HG03196 (cell line): ENCODE results near the gene C3orf20.
"Not testable (repeated sequence)": the region's sequence is repeated elsewhere in the genome, so short reads cannot be mapped to it uniquely, and the experiment has no call there.

Experiments used
- ATAC-seq: cut with Tn5 transposase; IDR thresholded peaks from one replicate; pipeline ENCODE4 v1.9.1; 2021; ENCODE audit not compliant: unreplicated experiment

The C3orf20 gene

DNA sequence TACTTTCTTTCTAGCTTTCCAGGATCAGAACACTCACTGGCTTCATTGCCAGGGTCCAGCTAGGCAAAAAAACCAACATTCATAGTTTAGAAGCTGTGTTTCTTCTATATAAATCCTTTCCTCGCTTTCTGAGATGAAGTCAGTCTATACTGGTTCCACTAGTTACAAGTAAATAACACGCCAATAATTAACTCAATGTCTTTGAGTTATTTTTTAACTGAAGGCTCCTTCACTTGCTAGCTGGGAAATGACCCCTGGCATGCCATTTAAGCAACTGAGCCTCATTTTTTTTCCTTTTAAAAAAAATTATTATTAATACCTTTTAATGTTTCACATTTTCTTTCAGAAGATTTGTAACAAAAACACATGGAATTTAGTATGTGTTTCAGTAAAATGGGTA lies 25.5 kb upstream of the C3orf20 start:
- no peak for ATAC-seq

GRCh38 chr3:14650193-14650592 lies 24.7 kb upstream of the C3orf20 start:
- ATAC-seq, result no peak

- peak; percentile 98 for ATAC-seq
These were observed 23.3 kb upstream of the C3orf20 start, which contains the start of gene CCDC174 for GRCh38 chr3:14651440-14652251. Gene CCDC174, plus strand, starts transcription at chr3:14651762. Its CDS starts 75 bp downstream, at chr3:14651837.

- not testable (repeated sequence) for ATAC-seq
These were observed 22.5 kb upstream of the C3orf20 start for GRCh38 chr3:14652360-14652907.

DNA sequence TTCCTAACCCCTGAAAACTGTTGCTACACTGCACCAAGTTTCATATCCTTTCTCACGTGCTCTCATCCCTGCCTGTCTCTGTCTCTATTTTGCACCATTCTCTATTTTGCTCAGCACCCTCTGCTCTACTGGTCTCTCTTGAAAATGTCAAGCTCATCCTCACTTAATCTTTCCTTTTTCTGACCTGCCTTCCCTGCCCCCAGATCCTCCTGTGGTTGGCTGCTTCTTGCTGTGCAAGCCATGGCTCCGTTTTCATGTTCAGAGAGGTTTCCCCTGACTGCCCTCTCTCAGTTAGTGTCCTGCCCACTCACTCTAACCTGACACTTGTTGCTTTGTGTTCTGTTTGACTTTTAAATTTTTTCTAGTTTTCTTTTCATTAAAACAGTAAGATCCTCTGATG lies 17.4 kb upstream of the C3orf20 start:
- no peak for ATAC-seq

GRCh38 chr3:14658978-14659377 lies 16.0 kb upstream of the C3orf20 start:
- ATAC-seq, result no peak

- ATAC-seq, result no peak
These were observed 14.0 kb upstream of the C3orf20 start for GRCh38 chr3:14660942-14661341.

DNA sequence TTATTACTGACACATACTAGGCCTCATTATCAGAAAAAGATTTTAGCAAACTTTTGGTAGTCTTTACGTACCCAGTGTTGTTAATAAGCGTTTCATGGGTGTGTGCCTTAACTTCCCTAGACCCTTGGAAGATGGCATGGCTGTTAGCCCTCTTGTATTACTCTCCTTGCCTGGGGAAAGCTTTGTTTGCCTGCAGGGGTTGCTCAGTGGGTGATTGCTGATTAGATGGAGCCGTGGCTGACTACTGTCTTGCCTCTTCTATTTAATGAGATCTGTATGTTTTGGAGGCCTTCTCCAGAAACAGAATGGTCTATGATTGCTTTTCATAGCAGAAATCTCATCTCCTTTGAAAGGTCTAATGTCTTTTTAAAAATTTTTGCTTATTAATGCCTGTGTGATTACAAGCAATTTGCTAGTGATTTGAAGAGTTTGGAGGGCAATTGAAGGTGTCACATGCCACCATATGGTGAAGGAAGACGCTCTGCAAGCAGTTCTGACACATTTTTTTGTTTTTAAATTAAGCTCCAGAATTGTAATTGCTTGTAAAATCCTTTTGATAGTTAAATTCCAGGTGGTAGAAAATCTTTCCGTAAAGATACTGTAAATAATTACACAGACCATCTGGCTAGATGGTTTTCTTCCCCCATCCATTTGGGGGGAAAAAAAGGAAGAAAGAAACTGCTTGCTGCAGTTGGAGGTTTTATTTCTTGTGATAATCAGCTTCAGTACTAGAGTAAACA lies 11.4 kb upstream of the C3orf20 start:
- ATAC-seq, result no peak

- ATAC-seq, result no peak
These were observed 10.8 kb upstream of the C3orf20 start for GRCh38 chr3:14664170-14664569.

GRCh38 chr3:14672588-14672987 lies 2.4 kb upstream of the C3orf20 start:
- ATAC-seq, result no peak

- ATAC-seq, result no peak
These were observed 1.9 kb downstream of the C3orf20 start for GRCh38 chr3:14676881-14677280.

DNA sequence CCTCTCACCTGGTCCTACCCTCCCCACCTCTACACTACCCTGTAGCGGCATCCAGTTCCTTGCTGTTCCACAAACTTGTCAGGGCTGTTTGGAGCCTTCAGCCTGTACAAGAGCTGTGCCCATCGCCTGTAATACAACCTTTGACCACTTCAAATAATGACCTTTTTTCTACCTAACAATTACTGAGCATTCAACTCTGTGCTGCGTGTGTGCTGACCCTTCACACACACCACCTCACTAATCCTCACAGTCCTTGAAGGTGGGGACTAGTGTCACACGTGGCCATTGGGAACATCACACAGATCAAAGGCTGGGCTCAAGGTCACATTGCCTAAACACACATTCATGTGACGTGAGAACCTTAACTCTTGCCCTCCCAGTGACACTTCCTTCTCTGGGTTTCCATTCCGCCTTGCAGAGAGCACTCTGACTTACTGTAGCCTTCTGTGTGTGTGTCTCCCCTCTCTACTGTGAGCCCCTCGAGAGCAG lies 3.1 kb downstream of the C3orf20 start:
- no peak for ATAC-seq

DNA sequence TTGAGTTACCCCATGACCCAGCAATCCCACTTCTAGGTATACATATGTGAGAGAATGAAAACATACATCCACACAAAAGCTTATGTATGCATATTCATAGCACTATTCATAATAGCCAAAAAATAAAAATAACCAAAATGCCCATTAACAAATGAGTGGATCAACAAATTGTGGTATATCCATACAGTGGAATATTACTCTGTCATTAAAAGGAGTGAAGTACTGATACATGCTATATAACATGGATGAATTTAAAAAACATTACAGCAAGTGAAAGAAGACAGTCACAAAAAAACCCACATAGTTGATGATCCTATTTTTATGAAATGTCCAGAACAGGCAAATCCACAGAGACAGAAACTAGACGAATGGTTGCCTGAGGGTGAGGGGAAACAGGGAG lies 5.2 kb downstream of the C3orf20 start:
- no peak for ATAC-seq

DNA sequence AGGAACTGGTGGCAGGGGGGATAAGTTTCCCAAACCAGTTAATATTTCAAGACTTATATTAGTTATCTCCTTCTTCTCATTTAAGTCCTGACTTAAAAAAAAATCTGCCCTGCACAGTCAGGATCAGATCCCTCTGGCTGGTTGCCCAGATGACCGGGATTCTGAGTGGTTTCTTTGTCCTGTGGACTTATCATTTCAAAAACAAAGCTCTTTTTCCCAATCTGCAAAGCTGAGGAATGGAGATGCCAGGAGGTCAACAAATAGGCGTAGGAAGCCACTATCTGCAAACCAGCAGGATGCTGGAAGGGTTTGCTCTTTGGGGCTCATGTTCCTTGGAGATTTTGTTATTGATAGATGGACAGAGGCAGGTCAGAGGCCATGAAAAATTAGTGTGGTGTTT lies 5.8 kb downstream of the C3orf20 start:
- ATAC-seq, result no peak

- no peak for ATAC-seq
These were observed 9.5 kb downstream of the C3orf20 start for GRCh38 chr3:14684447-14684846.

DNA sequence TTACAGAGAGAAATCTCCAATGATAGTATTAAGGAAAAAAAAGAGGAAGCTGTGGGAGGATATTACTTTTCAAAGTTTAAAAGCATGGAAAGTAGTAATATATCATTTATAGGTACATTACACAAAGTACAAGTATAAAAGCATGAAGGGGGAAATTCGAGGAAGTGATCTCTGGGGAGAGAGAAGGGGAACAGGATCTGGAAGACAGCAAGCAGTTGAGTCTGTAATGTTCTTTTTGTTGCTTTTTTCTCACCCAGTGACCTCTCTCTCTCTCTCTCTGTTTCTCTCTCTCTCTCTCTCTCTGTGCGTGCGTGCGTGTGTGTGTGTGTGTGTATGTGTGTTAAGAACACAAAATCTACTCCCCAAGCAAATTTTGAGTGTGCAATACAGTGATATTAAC lies 10.2 kb downstream of the C3orf20 start:
- no peak for ATAC-seq

DNA sequence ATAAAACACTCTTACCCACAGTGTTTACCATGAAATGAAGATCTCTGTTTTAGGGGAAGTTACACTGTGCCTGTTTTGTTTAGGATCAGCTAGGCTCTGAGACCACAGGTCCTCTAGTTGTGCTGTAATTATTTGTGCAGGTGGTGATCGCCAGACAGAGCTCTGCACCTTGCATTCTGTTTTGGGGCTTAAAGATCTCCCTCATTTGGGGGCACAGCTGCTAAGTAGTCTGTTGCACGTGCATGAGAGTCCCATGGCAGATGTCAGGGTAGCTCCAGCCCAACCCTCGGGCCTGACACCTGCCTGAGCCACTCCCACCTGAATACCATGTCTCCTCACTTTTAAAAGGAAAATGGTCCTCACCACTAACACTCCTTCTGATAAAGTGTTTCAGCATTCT lies 12.4 kb downstream of the C3orf20 start:
- no peak for ATAC-seq

- no peak for ATAC-seq
These were observed 13.6 kb downstream of the C3orf20 start for GRCh38 chr3:14688525-14688924.

GRCh38 chr3:14689247-14689980 lies 14.5 kb downstream of the C3orf20 start:
- no peak for ATAC-seq

GRCh38 chr3:14691239-14691638 lies 16.3 kb downstream of the C3orf20 start:
- peak; percentile 36 for ATAC-seq

DNA sequence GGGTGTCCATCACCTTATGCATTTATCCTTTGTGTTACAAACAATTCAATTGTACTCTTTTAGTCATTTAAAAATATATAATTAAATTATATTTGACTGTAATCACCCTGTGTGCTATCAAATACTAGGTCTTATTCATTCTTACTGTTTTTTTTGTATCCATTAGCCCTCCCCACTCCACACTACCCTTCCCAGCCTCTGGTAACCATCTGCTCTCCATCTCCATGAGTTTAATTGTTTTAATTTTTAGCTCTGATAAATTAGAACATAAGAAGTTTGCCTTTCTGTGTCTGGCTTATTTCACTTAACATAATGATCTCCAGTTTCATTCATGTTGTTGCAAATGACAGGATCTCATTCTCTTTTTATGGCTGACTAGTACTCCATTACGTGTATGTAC lies 16.8 kb downstream of the C3orf20 start:
- no peak for ATAC-seq
